ENCODE results near the gene FLNA. TPM values are rescaled to one million over a fixed set of nuclear protein-coding genes. Genes with fewer than 3 reads are reported as not detected.
A peak's percentile ranks its signal among the peaks of the same experiment; 100 is the strongest.
"Not testable (repeated sequence)": the region's sequence is repeated elsewhere in the genome, so short reads cannot be mapped to it uniquely, and the experiment has no call there.

FLNA gene
- total RNA-seq, 1 donor from 2014 or later = 76.6 TPM

GRCh38 chrX:154343063-154343462 lies 31.4 kb downstream of the FLNA start:
- ATAC-seq = peak; percentile 7
- DNase-seq (ENCODE audit: low spot score) = not testable (repeated sequence)

GRCh38 chrX:154341399-154342298 lies 32.8 kb downstream of the FLNA start:
- peak; percentile 86 for ATAC-seq

GRCh38 chrX:154334496-154334895 lies 39.9 kb downstream of the FLNA start:
- ATAC-seq = no peak
- no peak for DNase-seq (ENCODE audit: low spot score)

More at GRCh38 chrX:154341399-154342298, 32.8 kb downstream of the FLNA start:
- DNase-seq (ENCODE audit: low spot score) = not testable (repeated sequence)

GRCh38 chrX:154333837-154334271 lies 40.6 kb downstream of the FLNA start:
- ATAC-seq = no peak
- DNase-seq (ENCODE audit: low spot score) = no peak

GRCh38 chrX:154333116-154333515 lies 41.3 kb downstream of the FLNA start:
- DNase-seq (ENCODE audit: low spot score) = no peak
- no peak for ATAC-seq

- DNase-seq (ENCODE audit: low spot score) = no peak
- ATAC-seq = no peak
Observed at GRCh38 chrX:154332561-154332960, 41.9 kb downstream of the FLNA start.

GRCh38 chrX:154329294-154329693 lies 45.1 kb downstream of the FLNA start:
- ATAC-seq (no peak), DNase-seq (ENCODE audit: low spot score) (no peak)

- no peak for ATAC-seq
- DNase-seq (ENCODE audit: low spot score) = no peak
Observed at GRCh38 chrX:154328646-154329045, 45.8 kb downstream of the FLNA start.

GRCh38 chrX:154327038-154327820 lies 47.2 kb downstream of the FLNA start:
- ATAC-seq = peak; percentile 25
- DNase-seq (ENCODE audit: low spot score) = no peak

- no peak for DNase-seq (ENCODE audit: low spot score)
Observed at GRCh38 chrX:154325541-154325940, 48.9 kb downstream of the FLNA start.

GRCh38 chrX:154323537-154323936 lies 50.9 kb downstream of the FLNA start:
- ATAC-seq (no peak), DNase-seq (ENCODE audit: low spot score) (no peak)

More at GRCh38 chrX:154325541-154325940, 48.9 kb downstream of the FLNA start:
- no peak for ATAC-seq

- no peak for DNase-seq (ENCODE audit: low spot score)
- ATAC-seq = no peak
Observed at GRCh38 chrX:154322890-154323289, 51.5 kb downstream of the FLNA start.

GRCh38 chrX:154321594-154321993 lies 52.8 kb downstream of the FLNA start:
- peak; percentile 59 for ATAC-seq

GRCh38 chrX:154321152-154321551 lies 53.3 kb downstream of the FLNA start:
- ATAC-seq = no peak
- no peak for DNase-seq (ENCODE audit: low spot score)

More at GRCh38 chrX:154321594-154321993, 52.8 kb downstream of the FLNA start:
- DNase-seq (ENCODE audit: low spot score) = no peak

GRCh38 chrX:154320406-154320805 lies 54.0 kb downstream of the FLNA start:
- ATAC-seq = no peak

GRCh38 chrX:154317391-154317995 lies 56.9 kb downstream of the FLNA start:
- ATAC-seq = peak; percentile 63
- DNase-seq (ENCODE audit: low spot score) = no peak

More at GRCh38 chrX:154320406-154320805, 54.0 kb downstream of the FLNA start:
- no peak for DNase-seq (ENCODE audit: low spot score)

GRCh38 chrX:154315416-154315815 lies 59.0 kb downstream of the FLNA start:
- ATAC-seq = no peak

GRCh38 chrX:154313147-154313546 lies 61.3 kb downstream of the FLNA start:
- ATAC-seq (no peak), DNase-seq (ENCODE audit: low spot score) (no peak)

More at GRCh38 chrX:154315416-154315815, 59.0 kb downstream of the FLNA start:
- DNase-seq (ENCODE audit: low spot score) = no peak

- DNase-seq (ENCODE audit: low spot score) = no peak
Observed at GRCh38 chrX:154312116-154312515, 62.3 kb downstream of the FLNA start.

GRCh38 chrX:154310616-154311536 lies 63.6 kb downstream of the FLNA start:
- no peak for DNase-seq (ENCODE audit: low spot score)
- no peak for ATAC-seq

More at GRCh38 chrX:154312116-154312515, 62.3 kb downstream of the FLNA start:
- no peak for ATAC-seq
